PC-3 (cell line): ENCODE data around the gene RCBTB2.

Experiments used
- EZH2 ChIP-seq: fragments of 300-600 bp; sonication (generic); IDR thresholded peaks from one replicate; pipeline ENCODE4 v1.6.1; 2017; ENCODE audit warnings: antibody characterized with exemption, mild to moderate bottlenecking, low read length; ENCODE audit not compliant: unreplicated experiment
- TF ChIP-seq, protein P1 (sequence below): fragments of 300-600 bp; sonication (generic); conservative IDR thresholded peaks from 2 replicates; pipeline ENCODE4 v1.5.1; 2017; ENCODE audit warnings: antibody characterized with exemption, low read depth, mild to moderate bottlenecking, low read length

GRCh38 chr13:48496271-48497161 lies 36.4 kb downstream of the RCBTB2 start:
- TF ChIP-seq, protein P1, sequence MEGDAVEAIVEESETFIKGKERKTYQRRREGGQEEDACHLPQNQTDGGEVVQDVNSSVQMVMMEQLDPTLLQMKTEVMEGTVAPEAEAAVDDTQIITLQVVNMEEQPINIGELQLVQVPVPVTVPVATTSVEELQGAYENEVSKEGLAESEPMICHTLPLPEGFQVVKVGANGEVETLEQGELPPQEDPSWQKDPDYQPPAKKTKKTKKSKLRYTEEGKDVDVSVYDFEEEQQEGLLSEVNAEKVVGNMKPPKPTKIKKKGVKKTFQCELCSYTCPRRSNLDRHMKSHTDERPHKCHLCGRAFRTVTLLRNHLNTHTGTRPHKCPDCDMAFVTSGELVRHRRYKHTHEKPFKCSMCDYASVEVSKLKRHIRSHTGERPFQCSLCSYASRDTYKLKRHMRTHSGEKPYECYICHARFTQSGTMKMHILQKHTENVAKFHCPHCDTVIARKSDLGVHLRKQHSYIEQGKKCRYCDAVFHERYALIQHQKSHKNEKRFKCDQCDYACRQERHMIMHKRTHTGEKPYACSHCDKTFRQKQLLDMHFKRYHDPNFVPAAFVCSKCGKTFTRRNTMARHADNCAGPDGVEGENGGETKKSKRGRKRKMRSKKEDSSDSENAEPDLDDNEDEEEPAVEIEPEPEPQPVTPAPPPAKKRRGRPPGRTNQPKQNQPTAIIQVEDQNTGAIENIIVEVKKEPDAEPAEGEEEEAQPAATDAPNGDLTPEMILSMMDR, result no peak
- TF ChIP-seq EZH2, result no peak
